HepG2 (cell line): Measurements from ENCODE around the gene GUCA1A. TPM values are rescaled to one million over a fixed set of nuclear protein-coding genes. Genes with fewer than 3 reads are reported as not detected.

ENCODE experiments used
- ATAD3A ChIP-seq: sonication (generic); formaldehyde crosslinking; IDR thresholded peaks from 2 replicates; pipeline ENCODE4 v1.4.0; 2020; ENCODE audit warnings: missing genetic modification reagents
- ATF1 ChIP-seq: IDR thresholded peaks from 2 replicates; pipeline ENCODE4 v1.6.1; 2016; ENCODE audit warnings: mild to moderate bottlenecking, control low read depth
- CBX5 ChIP-seq: sonication (generic); formaldehyde crosslinking; IDR thresholded peaks from 2 replicates; pipeline ENCODE4 v1.4.0; 2020; ENCODE audit warnings: missing genetic modification reagents, borderline replicate concordance
- CEBPB ChIP-seq: IDR thresholded peaks from 2 replicates; pipeline ENCODE4 v1.6.1; 2011; ENCODE audit warnings: low read depth, low read length, improper control_type of control experiment, borderline replicate concordance
- CENPBD1 ChIP-seq: sonication (generic); formaldehyde crosslinking; IDR thresholded peaks from 2 replicates; pipeline ENCODE4 v1.8.0; 2022; ENCODE audit warnings: missing genetic modification reagents, low read depth, mild to moderate bottlenecking, borderline replicate concordance
- CREB1 ChIP-seq, 2 experiments: fragments of 450-650 bp in 1 of 2; IDR thresholded peaks; 2 replicates each; pipeline ENCODE4 v1.6.1; 2016 to 2017; ENCODE audit warnings: control low read depth in 1 of 2, mild to moderate bottlenecking in 1 of 2, missing compliant biosample characterization in 1 of 2, missing genetic modification characterization in 1 of 2
- DZIP1 ChIP-seq: sonication (generic); formaldehyde crosslinking; IDR thresholded peaks from 2 replicates; pipeline ENCODE4 v1.5.0; 2020; ENCODE audit warnings: mild to moderate bottlenecking, missing genetic modification reagents
- FOXA3 ChIP-seq: IDR thresholded peaks from 2 replicates; pipeline ENCODE4 v1.6.1; 2016; ENCODE audit warnings: missing genetic modification reagents, missing compliant biosample characterization
- ISL2 ChIP-seq: sonication (generic); formaldehyde crosslinking; IDR thresholded peaks from 2 replicates; pipeline ENCODE4 v1.5.0; 2020; ENCODE audit warnings: missing genetic modification reagents
- JUNB ChIP-seq: sonication (generic); formaldehyde crosslinking; IDR thresholded peaks from 2 replicates; pipeline ENCODE4 v1.8.0; 2022; ENCODE audit warnings: missing genetic modification reagents, mild to moderate bottlenecking, borderline replicate concordance
- KDM3A ChIP-seq: IDR thresholded peaks from 2 replicates; pipeline ENCODE4 v1.6.1; 2018; ENCODE audit warnings: low read depth, missing compliant biosample characterization
- KDM4B ChIP-seq: sonication (generic); formaldehyde crosslinking; IDR thresholded peaks from 2 replicates; pipeline ENCODE4 v1.4.0; 2020; ENCODE audit warnings: missing genetic modification reagents
- MXD1 ChIP-seq: sonication (generic); formaldehyde crosslinking; IDR thresholded peaks from 2 replicates; pipeline ENCODE4 v1.4.0; 2020; ENCODE audit warnings: mild to moderate bottlenecking, missing genetic modification reagents
- MXI1 ChIP-seq: IDR thresholded peaks from 3 replicates; pipeline ENCODE4 v1.6.1; 2012; ENCODE audit warnings: low read depth, low read length, inconsistent platforms, borderline replicate concordance
- NFATC3 ChIP-seq: sonication (generic); formaldehyde crosslinking; IDR thresholded peaks from 2 replicates; pipeline ENCODE4 v1.5.1; 2020; ENCODE audit warnings: mild to moderate bottlenecking, missing genetic modification reagents
- RAD21 ChIP-seq: fragments of 450-650 bp; formaldehyde crosslinking; IDR thresholded peaks from 2 replicates; pipeline ENCODE4 v1.5.0; 2020; ENCODE audit warnings: mild to moderate bottlenecking
- RFX1 ChIP-seq: fragments of 450-650 bp; IDR thresholded peaks from 2 replicates; pipeline ENCODE4 v1.6.1; 2017
- SALL2 ChIP-seq: sonication (generic); formaldehyde crosslinking; IDR thresholded peaks from 2 replicates; pipeline ENCODE4 v1.8.1; 2023; ENCODE audit warnings: mild to moderate bottlenecking, missing genetic modification reagents, inconsistent platforms
- SNRNP70 ChIP-seq: fragments of 200-400 bp; formaldehyde crosslinking; IDR thresholded peaks from 2 replicates; pipeline ENCODE4 v1.6.1; 2017; ENCODE audit warnings: mild to moderate bottlenecking, low read depth, low read length, moderate library complexity
- SP2 ChIP-seq: sonication (generic); formaldehyde crosslinking; IDR thresholded peaks from 2 replicates; pipeline ENCODE4 v1.5.1; 2020; ENCODE audit warnings: mild to moderate bottlenecking, missing genetic modification reagents
- ZFP36L1 ChIP-seq: sonication (generic); formaldehyde crosslinking; IDR thresholded peaks from 2 replicates; pipeline ENCODE4 v1.8.0; 2022; ENCODE audit warnings: mild to moderate bottlenecking, missing genetic modification reagents, moderate library complexity
- ZNF224 ChIP-seq: sonication (generic); formaldehyde crosslinking; IDR thresholded peaks from 2 replicates; pipeline ENCODE4 v1.5.0; 2020; ENCODE audit warnings: mild to moderate bottlenecking, missing genetic modification reagents
- ZNF501 ChIP-seq: sonication (generic); formaldehyde crosslinking; IDR thresholded peaks from 2 replicates; pipeline ENCODE4 v1.5.1; 2020; ENCODE audit warnings: mild to moderate bottlenecking, moderate library complexity, missing genetic modification reagents
- ZNF543 ChIP-seq: sonication (generic); formaldehyde crosslinking; IDR thresholded peaks from 2 replicates; pipeline ENCODE4 v1.4.0; 2020; ENCODE audit warnings: mild to moderate bottlenecking, missing genetic modification reagents
- ZNF580 ChIP-seq: IDR thresholded peaks from 2 replicates; pipeline ENCODE4 v1.6.1; 2016; ENCODE audit warnings: low read depth, borderline replicate concordance
- ZNF607 ChIP-seq: sonication (generic); formaldehyde crosslinking; IDR thresholded peaks from 2 replicates; pipeline ENCODE4 v1.5.1; 2020; ENCODE audit warnings: missing genetic modification reagents, mild to moderate bottlenecking, borderline replicate concordance
- ZNF777 ChIP-seq: sonication (generic); formaldehyde crosslinking; IDR thresholded peaks from 2 replicates; pipeline ENCODE4 v1.4.0; 2020; ENCODE audit warnings: missing genetic modification reagents
- ZNF788 ChIP-seq: sonication (generic); formaldehyde crosslinking; IDR thresholded peaks from 2 replicates; pipeline ENCODE4 v1.5.0; 2020; ENCODE audit warnings: mild to moderate bottlenecking, missing genetic modification reagents, borderline replicate concordance
- ZNF883 ChIP-seq: sonication (generic); formaldehyde crosslinking; IDR thresholded peaks from 2 replicates; pipeline ENCODE4 v1.5.1; 2020; ENCODE audit warnings: mild to moderate bottlenecking, missing genetic modification reagents; ENCODE audit errors: not compliant biosample characterization
- polyA plus RNA-seq, 8 experiments: library from polyadenylated mRNA; depleted of rRNA in 3 of 8; stranded (reverse) in 7 of 8; unstranded in 1 of 8; fragments of >200 nt; fragmentation: Illumina TruSeq in 4 of 8; extraction: Trizol in 4 of 8; gene quantifications; 2 replicates each; pipeline versions ENCODE4 v1.2.1 to v1.2.3, GENCODE V29; 2011 to 2016; ENCODE audit warnings: low read depth in 4 of 8, missing spikeins in 1 of 8, mixed read lengths in 1 of 8; ENCODE audit not compliant: insufficient read depth in 1 of 8
- total RNA-seq, 5 experiments: library from RNA; depleted of rRNA; stranded (reverse); fragments of >200 nt; fragmentation: Illumina TruSeq; extraction: Trizol; gene quantifications; 2 replicates each; pipeline ENCODE4 v1.2.3, GENCODE V29; 2016; ENCODE audit warnings: low read depth in 1 of 5

GUCA1A gene
- total and polyA plus RNA-seq, 2 of the 13 experiments (the other 11 are each of a cell fraction or from before 2014, with no cell fraction given) = not detected

- peak; percentile 67; the same call in 1 of the 2 replicates for TF ChIP-seq ZNF607 (CRISPR knock-in tag)
- no peak for TF ChIP-seq ATAD3A
- TF ChIP-seq ZNF788 (CRISPR knock-in tag) = peak; percentile 48; the same call in 1 of the 2 replicates
- no peak for TF ChIP-seq ATF1
- TF ChIP-seq NFATC3 = no peak
- peak; percentile 72; the same call in 1 of the 2 replicates for TF ChIP-seq KDM3A (CRISPR knock-in tag)
- TF ChIP-seq ZFP36L1 (CRISPR knock-in tag) = peak; percentile 34; the same call in 1 of the 2 replicates
- TF ChIP-seq ZNF501 = peak; percentile 86
- TF ChIP-seq RFX1 = no peak
- TF ChIP-seq ZNF543 (CRISPR knock-in tag) = no peak
- no peak for TF ChIP-seq ZNF224 (CRISPR knock-in tag)
- TF ChIP-seq SNRNP70 = no peak
- TF ChIP-seq CREB1 (IDR thresholded peaks at IDR 0.05) = no peak
- no peak for TF ChIP-seq CREB1 (CRISPR knock-in tag; IDR thresholded peaks at IDR 0.05)
- no peak; the same call in 1 of the 2 replicates for TF ChIP-seq CBX5 (CRISPR knock-in tag)
- TF ChIP-seq JUNB = no peak
- TF ChIP-seq ISL2 (CRISPR knock-in tag) = 0 out of 2 replicates have a peak, but pooled peaks have one; percentile 44
- no peak; the same call in 1 of the 2 replicates for TF ChIP-seq FOXA3
- TF ChIP-seq MXI1 = no peak
- peak; percentile 50; the same call in 1 of the 2 replicates for TF ChIP-seq MXD1 (CRISPR knock-in tag)
- TF ChIP-seq KDM4B (CRISPR knock-in tag) = no peak
- peak; percentile 96 for TF ChIP-seq RAD21 (CRISPR knock-in tag)
- no peak for TF ChIP-seq SP2 (CRISPR knock-in tag)
- peak; percentile 83 for TF ChIP-seq ZNF580 (CRISPR knock-in tag)
- no peak for TF ChIP-seq CEBPB
- no peak for TF ChIP-seq ZNF883 (CRISPR knock-in tag)
- no peak for TF ChIP-seq DZIP1 (CRISPR knock-in tag)
- no peak for TF ChIP-seq ZNF777
- TF ChIP-seq SALL2 (CRISPR knock-in tag) = no peak; the same call in 1 of the 2 replicates
- TF ChIP-seq CENPBD1 (CRISPR knock-in tag) = no peak
These were observed 6.6 kb upstream of the GUCA1A start (continued) for GRCh38 chr6:42166444-42167141.
